GM19324 (cell line): ENCODE results near the gene MBP.

ENCODE experiments used
- ATAC-seq: cut with Tn5 transposase; IDR thresholded peaks from one replicate; pipeline ENCODE4 v1.9.1; 2021; ENCODE audit warnings: mild to moderate bottlenecking, moderate library complexity; ENCODE audit not compliant: unreplicated experiment, low FRiP score

MBP gene

DNA sequence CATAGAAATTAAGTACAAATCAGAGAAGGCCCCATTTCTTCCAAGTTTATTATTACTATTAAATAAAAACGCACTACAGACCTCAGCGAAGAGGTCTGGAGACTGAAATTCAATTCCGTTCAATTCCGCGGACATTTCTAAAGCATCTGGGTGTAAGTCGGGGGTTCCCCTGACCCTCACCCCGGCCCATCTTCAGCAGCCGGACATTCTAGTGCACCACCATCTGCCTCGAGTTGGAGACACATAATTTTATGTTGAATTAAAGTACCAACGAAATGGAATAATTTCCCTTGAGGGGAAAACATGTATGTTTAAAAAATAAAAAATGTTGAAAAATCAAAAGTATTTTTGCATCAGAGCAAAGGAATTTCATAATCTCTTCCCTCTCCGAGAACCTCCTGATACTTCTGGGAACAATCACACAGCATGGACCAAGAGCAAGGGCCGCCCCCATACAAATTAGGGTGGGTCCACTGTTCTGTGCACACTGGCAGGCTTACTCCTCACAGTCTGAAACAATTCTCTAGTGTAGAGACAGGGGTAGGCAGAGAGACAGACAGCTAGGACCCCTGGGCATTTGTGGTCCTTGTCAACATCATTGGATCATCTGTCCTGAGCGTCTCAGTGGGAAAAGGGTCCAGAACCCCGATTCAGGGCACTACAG lies 29.3 kb downstream of the MBP start:
- no peak for ATAC-seq

DNA sequence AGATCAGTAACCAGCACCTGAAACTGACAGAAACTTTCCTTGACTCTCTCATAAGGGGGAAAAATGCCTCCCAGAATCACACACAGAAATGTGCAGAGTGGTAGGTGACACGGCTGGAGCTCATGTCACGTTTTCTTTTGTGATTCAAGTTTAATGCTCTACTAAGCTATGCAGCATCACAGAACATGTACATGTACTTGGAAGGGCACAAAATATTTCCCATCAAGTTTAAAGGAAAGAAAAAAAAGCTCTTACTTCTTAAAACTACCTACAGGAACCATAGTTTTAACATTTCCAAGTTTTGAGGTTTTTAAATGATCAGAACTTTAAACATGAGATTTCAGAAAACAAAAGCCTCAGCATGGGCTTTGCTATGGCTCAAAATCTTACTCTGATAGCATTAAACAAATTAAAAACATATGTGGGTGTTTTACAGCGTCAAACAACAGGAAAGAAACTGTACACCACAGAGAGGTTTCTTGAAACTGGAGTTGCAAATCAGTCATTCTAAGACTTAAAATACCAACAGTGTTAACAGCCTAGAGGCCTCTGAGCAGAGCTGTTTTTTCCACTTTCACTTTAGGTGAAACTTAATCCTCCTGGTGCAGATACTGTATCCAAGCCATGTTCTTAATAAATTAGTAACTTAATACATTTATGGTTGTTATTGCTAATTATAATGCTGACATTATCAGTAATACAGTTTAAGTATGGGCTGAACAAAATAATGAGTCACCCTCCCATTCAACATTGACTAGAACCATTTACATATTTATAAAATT lies 30.1 kb downstream of the MBP start:
- peak; percentile 82 for ATAC-seq

- ATAC-seq: peak; percentile 40
These were observed 30.9 kb downstream of the MBP start for GRCh38 chr18:77101410-77102258.

DNA sequence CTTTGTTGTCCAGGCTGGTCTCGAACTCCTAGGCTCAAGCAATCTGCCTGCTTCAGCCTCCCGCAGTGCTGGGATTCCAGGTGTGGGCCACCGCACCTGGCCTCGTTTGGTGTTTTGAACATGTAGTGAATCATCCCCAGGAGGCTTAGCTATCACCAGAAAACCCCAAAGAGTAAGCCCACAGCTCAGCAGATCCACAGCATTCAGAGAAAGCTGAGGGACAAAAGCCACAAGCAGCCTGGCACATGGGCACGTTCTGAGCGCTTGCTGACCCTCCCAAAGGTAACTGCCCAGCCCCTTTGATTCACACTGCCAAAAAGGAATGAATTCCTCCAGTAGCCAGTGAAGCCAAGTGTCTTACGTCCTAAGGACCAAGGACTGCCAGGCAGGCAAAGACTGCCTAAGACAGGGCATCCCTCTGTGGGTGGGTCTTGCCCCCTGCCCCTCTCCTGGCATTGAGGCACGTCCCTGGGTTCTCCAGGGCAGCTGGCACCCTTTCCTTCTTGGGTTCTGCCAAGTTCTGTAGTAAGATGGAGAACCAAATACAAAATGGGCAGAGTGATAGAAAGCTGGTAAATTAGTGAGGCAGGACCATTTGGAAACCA lies 31.7 kb downstream of the MBP start:
- ATAC-seq: no peak

- no peak for ATAC-seq
These were observed 32.9 kb downstream of the MBP start for GRCh38 chr18:77099485-77100370.

GRCh38 chr18:77098538-77099174 lies 33.9 kb downstream of the MBP start:
- ATAC-seq: no peak

DNA sequence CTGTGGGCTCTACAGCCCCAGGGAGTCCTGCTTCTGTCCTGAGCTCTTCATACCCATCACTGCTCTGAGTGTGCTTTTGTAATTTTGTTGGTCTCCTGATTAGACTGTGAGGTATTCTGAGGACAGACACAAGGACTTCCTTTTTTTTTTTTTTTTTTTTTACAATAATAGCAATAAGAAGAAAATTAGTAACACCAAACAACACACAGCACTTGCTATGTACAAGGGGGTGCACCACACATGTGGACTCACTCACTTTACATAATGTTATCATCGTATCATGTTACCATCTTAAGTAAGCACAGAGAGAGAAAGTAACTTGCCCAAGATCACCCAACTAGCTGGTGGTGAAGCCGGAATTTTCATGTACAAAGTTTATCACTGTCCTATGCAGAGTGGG lies 34.6 kb downstream of the MBP start:
- no peak for ATAC-seq

- ATAC-seq: no peak
These were observed 35.4 kb downstream of the MBP start for GRCh38 chr18:77096936-77097886.

DNA sequence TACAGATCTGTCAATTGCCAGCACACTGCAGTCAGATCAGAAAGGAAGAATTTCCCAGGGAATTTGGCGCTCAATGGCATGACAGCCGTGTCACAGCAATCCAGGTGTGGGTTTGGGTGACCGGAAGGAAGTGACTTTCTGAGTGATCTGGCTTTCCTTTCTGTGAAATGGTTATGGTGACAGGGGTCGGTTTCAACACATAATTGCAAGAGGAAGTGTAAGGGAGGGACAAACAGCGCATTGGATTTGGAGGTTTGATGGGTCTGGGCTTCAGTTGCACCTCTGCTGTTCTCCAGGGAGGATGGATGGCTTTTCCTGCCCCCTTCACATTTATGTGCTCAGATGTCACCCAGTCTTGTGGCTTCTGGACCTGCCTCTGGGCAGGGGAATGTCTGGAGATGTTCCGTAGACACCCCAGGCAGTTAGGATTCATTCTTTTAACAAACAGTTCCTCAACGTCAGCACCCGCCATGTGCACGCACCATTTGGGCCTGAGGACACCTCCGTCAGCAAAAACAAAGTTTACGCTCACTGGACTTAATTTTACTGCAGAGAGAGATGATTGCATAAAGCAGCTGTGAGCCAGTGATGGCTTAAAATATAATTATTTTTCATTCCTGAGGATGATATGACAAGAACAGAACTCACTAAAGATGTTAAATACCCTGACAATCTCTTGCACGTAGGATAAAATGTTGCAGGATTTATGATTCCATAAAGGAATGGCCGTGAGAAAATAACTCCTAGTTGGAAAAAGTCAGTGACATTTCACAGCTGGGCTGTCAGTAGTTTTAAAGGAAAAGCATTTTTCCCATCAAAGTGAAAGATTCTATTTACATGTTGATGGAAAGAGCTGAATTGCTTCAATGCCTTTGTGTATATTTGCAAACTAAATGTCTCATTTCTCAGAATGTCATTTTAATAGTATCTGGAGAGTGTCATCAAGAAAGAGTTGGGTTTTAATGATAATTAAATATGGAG lies 36.9 kb downstream of the MBP start:
- ATAC-seq: no peak

DNA sequence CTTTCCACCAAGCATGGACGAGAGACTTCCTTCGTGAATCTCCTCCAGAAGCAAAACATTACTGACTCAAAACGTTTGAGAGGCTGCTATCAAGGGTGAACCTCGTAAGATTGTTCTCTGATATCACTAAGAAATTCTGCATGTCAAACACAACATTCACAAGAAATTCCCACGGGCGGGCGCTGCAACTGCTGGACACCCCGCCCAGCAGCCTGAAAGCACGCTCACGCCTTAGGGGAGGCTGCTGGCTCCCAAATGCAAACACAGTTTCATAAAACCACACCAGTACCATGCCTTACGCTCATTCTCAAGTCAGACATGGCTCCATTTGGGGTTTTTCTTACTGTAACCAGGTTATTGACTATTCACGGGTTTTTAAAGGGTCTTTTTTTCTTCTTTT lies 39.0 kb downstream of the MBP start:
- ATAC-seq: no peak

GRCh38 chr18:77093067-77093430 lies 39.5 kb downstream of the MBP start:
- ATAC-seq: no peak

DNA sequence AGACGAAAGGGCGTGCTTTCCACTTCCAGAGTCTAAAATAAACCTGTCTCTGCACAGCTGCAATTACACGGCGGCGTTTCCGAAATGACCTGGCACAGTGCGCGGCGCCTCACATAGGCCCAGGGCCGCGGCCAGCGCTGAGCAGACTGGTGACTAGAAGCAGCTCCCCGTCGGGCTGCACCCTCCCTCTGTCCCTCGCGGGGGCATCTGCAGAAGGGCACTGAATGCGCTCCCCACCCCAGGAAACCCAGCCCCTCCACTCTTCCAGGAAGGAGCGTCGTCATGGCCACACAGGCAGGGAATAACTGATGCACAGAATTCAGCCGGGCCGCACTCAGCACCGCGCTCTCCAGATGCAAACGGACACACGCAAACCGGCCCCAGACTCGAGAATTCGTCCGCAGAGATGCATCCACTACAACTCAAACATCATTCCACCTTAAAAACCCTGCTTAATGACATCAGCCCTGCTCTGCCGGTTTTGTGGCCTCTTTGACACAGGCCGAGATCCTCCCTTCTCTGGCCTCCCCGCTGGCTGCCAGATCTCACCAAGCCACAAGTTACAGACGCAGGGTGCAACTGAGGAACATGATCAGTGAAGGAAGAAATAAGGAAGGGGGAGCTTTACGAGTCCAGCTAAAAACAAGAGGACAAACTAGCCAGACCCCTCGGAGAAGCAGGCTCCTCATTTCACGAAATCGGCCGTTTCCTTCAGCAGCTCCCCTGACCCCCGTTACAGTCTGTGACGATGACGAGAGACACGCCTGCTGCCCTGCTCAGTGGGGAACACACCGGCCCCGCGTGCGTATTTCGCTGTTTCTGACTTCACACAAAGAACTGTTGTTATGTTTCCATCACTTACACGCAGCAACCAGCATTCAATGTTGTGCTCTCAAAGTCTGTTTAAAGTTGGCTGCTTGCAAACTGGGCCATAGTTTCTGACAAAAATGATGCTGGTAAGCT lies 40.2 kb downstream of the MBP start:
- no peak for ATAC-seq

DNA sequence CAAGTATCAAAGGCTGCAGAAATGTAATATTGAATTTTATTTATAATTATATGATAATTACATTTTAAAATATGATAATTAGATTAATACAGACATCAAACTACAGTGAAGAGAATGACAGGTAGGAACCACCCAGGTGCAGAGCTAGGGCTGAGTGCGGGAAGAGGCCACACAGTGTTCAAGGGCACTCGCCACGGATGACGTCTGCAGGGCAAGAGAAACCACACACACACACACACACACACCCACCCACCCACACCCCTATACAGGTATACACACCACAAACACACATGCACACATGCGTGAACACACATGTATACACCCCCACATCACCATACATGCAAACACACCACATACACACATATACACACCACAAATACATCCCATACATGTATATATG lies 41.2 kb downstream of the MBP start:
- no peak for ATAC-seq

DNA sequence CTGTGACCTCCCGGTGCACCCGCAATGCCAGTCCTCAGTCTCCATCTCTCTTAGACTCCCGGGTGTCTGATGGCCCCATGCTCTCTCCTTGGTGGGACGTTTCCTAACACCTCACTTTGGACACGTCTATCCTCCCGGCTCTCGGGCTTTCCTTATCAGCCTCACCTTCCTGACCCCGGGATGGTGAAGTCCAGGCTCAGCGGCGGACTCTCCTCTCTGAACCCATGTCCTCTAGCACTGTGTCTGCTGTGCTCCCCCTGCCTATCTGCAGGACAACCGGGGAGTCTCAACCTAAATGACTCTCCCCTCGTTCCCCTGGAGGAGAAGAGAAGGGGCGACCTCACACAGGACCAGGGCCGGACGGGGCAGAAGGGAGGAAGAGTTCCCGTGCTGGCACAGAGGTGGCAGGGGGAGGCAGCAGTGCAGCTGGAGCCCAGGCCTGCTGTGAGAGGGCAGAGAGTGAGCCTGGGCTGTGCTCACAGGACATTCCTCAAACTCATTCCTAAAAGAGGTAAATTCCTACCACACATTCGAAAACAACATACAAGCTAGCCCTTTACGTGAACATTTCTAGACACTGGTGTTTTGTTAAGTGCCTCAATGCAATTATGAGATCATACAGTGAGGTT lies 41.9 kb downstream of the MBP start:
- no peak for ATAC-seq

DNA sequence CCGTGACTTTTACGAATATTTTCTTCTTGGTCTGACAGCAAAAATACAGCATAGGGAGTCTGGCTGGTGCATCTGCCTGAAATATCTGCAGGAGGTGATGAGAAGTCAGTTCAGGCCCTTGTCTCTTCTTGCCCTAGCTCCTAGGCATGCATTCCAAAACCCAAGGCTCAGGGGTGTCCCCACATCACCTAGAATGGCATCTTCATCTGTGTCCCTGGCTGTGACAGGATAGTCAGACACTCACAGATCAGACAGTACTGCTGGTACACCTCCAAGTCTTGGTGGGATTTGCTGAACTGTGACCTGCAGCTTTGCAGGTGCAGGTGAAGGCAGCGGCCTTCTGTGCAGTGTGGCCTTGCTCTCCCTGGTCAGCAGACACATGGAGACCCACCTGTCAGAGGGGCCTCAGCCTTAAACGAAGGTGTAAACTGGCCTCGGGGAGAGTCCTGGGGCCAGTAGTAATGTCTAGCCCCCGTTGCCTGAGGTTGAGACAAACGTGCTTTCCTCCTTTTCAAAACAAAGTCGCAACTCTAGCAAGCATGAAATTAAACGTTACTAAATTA lies 42.8 kb downstream of the MBP start:
- ATAC-seq: no peak
